Left lung (tissue), 10 donors: ENCODE results near the gene LAMA2. TPM values are rescaled to one million over a fixed set of nuclear protein-coding genes. Genes with fewer than 3 reads are reported as not detected.

Experiments used
- ATAC-seq: fragments of 200-7000 bp; cut with Tn5 transposase; one replicate; pipeline ENCODE4 v1.9.1; 2020; ENCODE audit warnings: moderate library complexity
- DNase-seq, 4 donors: peaks; one replicate each; pipeline ENCODE4 v3.0.0-alpha.2; 2013 to 2020
- H3K27ac ChIP-seq, 2 donors: fragments of 200-600 bp; sonication (generic) in 1 of 2; one replicate each; pipeline versions ENCODE4 v1.5.0 to v1.8.0; 2020 to 2021
- H3K27me3 ChIP-seq, 2 donors: fragments of 200-600 bp; sonication (generic) in 1 of 2; one replicate each; pipeline versions ENCODE4 v1.5.0 to v1.8.0; 2020 to 2021
- H3K36me3 ChIP-seq, 2 donors: fragments of 200-600 bp; sonication (generic) in 1 of 2; one replicate each; pipeline versions ENCODE4 v1.5.0 to v1.8.0; 2020 to 2021
- H3K4me1 ChIP-seq, 2 donors: fragments of 200-600 bp; one replicate each; pipeline ENCODE4 v1.8.0; 2021
- H3K4me3 ChIP-seq, 2 donors: fragments of 200-600 bp; sonication (generic) in 1 of 2; one replicate each; pipeline versions ENCODE4 v1.5.0 to v1.8.0; 2020 to 2021; ENCODE audit warnings: mild to moderate bottlenecking in 1 of 2
- H3K9me3 ChIP-seq, 2 donors: fragments of 200-600 bp; sonication (generic) in 1 of 2; one replicate each; pipeline versions ENCODE4 v1.5.0 to v1.8.0; 2020 to 2021
- intact Hi-C, 2 donors: fragments of 100-400 bp; cut with DNase I; formaldehyde crosslinking; loops; one replicate each; pipeline versions ENCODE4 v1.11.2 to v1.14.2; 2022
- polyA plus RNA-seq, 6 donors: library from polyadenylated mRNA; unstranded; fragments of 120-200 nt; gene quantifications; one replicate each; pipeline ENCODE4 v1.2.1, GENCODE V29; 2013; ENCODE audit not compliant: insufficient read length in 6 of 6
- total RNA-seq, 2 donors: library from RNA; stranded (reverse); fragmentation: NEBNext Ultra II Directional; extraction: Animal tissue kit (Norgen Biotek cat#: 25700); gene quantifications; one replicate each; pipeline ENCODE4 v1.2.1, GENCODE V29; 2021
- TF ChIP-seq, protein P1 (sequence below), 2 donors: fragments of 200-600 bp; sonication (generic) in 1 of 2; IDR thresholded peaks; one replicate each; pipeline versions ENCODE4 v1.5.0 to v1.8.0; 2021; ENCODE audit warnings: antibody characterized with exemption in 2 of 2
- donor health status: DM: no; HTN: yes; CAD: no.
- donor health status: DM: no; HTN: no; CAD: no.

Gene LAMA2
- total and polyA plus RNA-seq, 8 donors = 32.7 to 91.7 (median 64.7) TPM

DNA sequence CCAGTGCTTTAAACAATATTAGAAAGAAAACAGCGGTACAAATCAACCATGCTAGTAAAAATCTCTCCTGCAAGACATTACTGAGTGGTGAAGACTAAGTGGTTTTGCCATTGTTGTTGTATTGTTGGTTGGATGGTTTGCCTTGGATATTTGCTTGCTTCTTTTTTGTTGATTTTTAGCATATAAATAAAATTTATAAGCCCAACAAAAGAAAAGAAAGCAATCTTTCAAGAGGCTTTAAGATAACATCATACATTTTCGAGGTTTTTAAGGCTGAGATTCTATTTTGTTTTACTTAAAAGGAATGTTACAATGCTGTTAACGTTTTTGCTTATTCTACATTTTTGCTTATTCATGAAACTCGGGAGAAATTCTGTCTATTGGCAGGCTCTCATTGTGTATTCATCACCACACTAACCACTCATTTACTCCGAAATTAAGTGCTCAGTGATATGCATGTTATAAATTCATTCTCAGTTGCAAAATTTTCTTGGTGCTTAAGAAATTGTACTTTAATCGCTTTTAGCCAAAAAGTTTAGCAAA lies 139.1 kb downstream of the LAMA2 start:
- ATAC-seq (no peak), DNase-seq (peak in 1 of 4 donors; percentile 7)
- Histone ChIP-seq H3K27me3 (no peaks in the 10 kb centered on the region), H3K27ac (peak overlapping the region in 1 of 2 donors; percentile 43), H3K4me1 (no peaks in the 10 kb centered on the region), H3K9me3 (no peaks in the 10 kb centered on the region), H3K4me3 (no peak overlapping the region), H3K36me3 (no peaks in the 10 kb centered on the region)
- intact Hi-C loops = no loop called here
- TF ChIP-seq, protein P1, sequence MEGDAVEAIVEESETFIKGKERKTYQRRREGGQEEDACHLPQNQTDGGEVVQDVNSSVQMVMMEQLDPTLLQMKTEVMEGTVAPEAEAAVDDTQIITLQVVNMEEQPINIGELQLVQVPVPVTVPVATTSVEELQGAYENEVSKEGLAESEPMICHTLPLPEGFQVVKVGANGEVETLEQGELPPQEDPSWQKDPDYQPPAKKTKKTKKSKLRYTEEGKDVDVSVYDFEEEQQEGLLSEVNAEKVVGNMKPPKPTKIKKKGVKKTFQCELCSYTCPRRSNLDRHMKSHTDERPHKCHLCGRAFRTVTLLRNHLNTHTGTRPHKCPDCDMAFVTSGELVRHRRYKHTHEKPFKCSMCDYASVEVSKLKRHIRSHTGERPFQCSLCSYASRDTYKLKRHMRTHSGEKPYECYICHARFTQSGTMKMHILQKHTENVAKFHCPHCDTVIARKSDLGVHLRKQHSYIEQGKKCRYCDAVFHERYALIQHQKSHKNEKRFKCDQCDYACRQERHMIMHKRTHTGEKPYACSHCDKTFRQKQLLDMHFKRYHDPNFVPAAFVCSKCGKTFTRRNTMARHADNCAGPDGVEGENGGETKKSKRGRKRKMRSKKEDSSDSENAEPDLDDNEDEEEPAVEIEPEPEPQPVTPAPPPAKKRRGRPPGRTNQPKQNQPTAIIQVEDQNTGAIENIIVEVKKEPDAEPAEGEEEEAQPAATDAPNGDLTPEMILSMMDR (IDR thresholded peaks at IDR 0.05) = no peak

DNA sequence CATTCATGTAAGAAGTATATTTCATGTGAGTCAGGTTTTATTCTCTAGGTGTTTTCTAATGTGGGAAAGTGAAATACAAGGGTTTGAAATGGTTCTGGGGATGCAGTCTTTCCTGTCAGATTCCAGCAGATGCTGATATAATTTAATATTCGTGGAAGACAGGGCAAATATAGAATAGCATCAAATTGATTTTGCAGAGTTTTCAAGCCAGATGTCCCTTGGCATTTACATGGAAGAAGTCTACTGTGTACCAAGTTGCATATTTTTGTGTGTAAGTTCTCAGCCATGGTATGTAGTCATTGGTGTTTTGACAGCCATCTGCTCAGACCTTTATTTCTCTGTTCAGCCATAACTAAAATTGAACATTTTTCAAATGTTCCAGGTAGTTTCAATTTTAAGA lies 143.7 kb downstream of the LAMA2 start:
- intact Hi-C loops = no loop called here

DNA sequence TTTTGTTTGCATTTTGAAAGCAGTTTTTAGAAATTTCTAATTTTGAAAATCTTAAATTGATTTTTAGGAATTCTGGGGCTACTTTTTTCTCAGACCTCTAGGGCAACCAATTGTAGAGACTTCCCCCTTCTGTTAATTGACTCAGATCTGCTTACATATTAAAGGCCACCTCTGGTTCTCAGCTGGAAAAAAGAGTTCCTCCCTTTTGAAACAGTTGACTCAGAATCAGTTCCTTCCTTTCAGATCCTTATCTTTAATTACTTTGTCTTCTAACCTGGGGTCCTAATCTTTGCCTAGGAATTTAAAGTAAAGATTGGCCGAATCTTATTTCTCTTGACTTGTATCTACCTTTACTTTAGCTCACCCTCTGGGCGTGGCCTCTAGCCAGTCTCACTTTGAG lies 146.8 kb downstream of the LAMA2 start:
- TF ChIP-seq, protein P1 (IDR thresholded peaks at IDR 0.05) = no peak
- no peaks in the 10 kb centered on the region for H3K4me1 ChIP-seq
- intact Hi-C loops = no loop called here
- H3K9me3 ChIP-seq = no peaks in the 10 kb centered on the region
- ATAC-seq = no peak
- H3K36me3 ChIP-seq = no peaks in the 10 kb centered on the region
- DNase-seq = no peak
- H3K27ac ChIP-seq = peak overlapping the region in 1 of 2 donors; percentile 17
- no peak overlapping the region for H3K4me3 ChIP-seq
- H3K27me3 ChIP-seq = no peaks in the 10 kb centered on the region

More for the DNA sequence above, 143.7 kb downstream of the LAMA2 start:
- no peaks in the 10 kb centered on the region for H3K27me3 ChIP-seq
- H3K36me3 ChIP-seq = no peaks in the 10 kb centered on the region
- no peak overlapping the region for H3K4me3 ChIP-seq
- H3K4me1 ChIP-seq = no peaks in the 10 kb centered on the region
- no peak for ATAC-seq
- H3K27ac ChIP-seq = no peak overlapping the region
- no peaks in the 10 kb centered on the region for H3K9me3 ChIP-seq
- no peak for DNase-seq
- TF ChIP-seq, protein P1 (IDR thresholded peaks at IDR 0.05) = no peak

DNA sequence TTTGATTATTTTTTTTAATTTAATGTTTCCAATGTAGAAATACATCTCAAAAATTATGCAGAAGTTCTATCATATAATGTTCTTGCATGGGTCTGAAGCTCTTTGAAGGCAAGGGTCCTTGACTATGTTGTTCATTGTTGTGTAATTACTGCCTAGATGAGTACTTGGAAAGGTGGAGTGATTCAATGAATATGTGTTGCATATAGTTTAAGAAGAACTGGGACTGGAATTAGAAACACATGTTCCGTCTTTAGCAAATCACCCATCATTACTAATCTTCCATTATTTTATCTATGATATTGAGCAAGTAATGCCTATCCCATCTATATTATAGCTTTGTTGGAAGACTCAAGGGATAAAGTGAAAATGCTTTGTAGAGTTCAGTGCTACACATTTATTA lies 147.3 kb downstream of the LAMA2 start:
- TF ChIP-seq, protein P1 (IDR thresholded peaks at IDR 0.05) = no peak
- H3K27me3 ChIP-seq = no peaks in the 10 kb centered on the region
- no peak for DNase-seq
- intact Hi-C loops = no loop called here
- no peaks in the 10 kb centered on the region for H3K36me3 ChIP-seq
- no peak for ATAC-seq
- H3K27ac ChIP-seq = peak overlapping the region in 1 of 2 donors; percentile 17
- no peaks in the 10 kb centered on the region for H3K9me3 ChIP-seq
- no peaks in the 10 kb centered on the region for H3K4me1 ChIP-seq
- no peak overlapping the region for H3K4me3 ChIP-seq

DNA sequence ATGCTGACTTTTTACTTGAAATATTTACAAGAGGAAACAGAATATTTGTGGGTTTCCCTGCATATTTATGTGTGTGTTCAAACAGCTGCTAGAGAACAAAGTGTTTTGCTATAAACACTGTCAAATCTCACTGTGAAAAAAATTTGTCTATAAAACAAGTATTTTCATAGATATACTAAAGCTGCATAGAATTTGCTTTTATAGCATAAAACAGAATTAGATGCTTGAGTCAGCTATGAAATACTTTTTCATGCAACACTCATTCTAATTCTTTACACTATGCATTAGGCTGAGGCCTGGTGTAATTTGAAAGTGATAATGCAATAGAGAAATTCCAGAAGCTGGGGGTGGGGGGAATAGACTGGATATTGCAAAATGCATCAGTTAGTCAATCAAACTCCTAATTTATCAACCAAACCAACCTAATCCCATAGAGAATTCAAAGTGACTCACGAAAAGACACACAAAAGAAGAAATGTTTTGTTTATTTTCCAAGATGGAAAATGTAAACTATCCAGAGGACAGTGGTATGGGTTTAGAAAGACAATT lies 148.2 kb downstream of the LAMA2 start:
- no peaks in the 10 kb centered on the region for H3K9me3 ChIP-seq
- H3K4me1 ChIP-seq = no peaks in the 10 kb centered on the region
- no peaks in the 10 kb centered on the region for H3K36me3 ChIP-seq
- peak; percentile 38 for ATAC-seq
- H3K27ac ChIP-seq = peak overlapping the region in 1 of 2 donors; percentile 29
- TF ChIP-seq, protein P1 (IDR thresholded peaks at IDR 0.05) = no peak
- intact Hi-C loops = no loop called here
- DNase-seq = peak in 2 of 4 donors; percentile 39 to 45
- H3K27me3 ChIP-seq = no peaks in the 10 kb centered on the region
- H3K4me3 ChIP-seq = no peak overlapping the region
